Stimulated activated CD4-positive, alpha-beta T cell treated with anti-CD3 and anti-CD28 coated beads, Interleukin-1b, Interleukin-23, amount 100 ng/mL, for 24 hours (primary cell): Measurements from ENCODE around the gene IGFL4.

Experiments used
- DNase-seq, 4 experiments: peaks; one replicate each; pipeline ENCODE4 v3.0.0-alpha.2; 2020; ENCODE audit warnings: low read depth in 4 of 4, low spot score in 1 of 4

Gene IGFL4

DNA sequence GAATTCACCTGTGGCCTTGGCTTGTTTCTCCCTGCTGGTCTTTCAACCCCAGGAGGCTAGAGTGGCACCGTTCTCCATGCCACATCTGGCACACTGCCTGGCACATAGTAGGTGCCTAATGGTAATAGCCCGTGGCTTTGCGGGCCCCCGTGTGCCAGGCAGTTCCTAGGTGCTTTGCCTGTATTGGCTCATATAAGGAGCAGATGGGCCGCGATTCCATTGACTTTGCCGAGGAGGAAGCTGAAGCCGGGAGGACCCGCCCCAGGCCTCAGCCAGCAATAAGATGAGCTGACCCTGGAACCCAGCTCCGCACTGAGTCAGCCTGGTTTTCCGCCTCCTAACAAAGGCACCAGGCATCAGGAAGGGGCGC, 18.8 kb downstream of the IGFL4 start:
- DNase-seq, result no peak

DNA sequence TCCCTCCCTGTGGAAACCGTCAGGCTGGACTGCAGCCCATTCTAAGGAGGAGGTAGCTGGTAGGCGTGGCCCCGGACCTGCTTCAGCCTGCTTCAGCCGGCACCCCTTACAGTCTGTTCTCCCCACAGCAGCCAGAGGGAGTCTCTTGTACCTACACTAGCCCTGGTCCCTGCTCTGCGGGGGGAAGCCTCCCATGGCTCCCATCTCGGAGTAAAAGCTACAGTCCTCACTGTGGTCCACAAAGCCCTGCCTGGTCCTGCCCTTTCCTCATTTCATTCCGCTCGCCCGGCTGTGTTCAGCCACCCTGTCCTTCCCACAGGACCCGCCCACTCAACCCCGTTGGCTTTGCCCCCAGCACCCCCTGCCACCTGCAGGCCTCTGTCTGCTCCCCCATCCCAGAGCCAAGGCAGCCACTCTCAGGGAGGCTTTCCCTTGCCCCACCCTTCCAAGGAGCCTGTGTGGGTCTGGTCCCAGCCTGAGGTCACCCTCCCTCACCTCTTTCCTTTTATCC, 19.2 kb downstream of the IGFL4 start:
- no peak for DNase-seq

DNA sequence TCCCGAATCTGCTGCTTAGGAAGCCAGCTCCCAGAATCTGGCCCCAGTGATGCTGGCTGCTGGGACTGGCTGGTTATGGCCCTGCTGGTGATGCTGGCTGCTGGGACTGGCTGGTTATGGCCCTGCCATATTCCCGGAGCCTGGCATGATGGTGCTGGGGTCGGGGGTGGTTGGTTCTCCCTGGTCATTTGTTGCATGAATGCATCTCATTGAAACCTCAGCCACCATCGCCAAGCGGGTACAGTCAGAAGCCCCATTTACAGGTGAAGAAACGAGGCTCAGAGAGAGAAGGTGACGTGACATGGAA, 20.0 kb downstream of the IGFL4 start:
- no peak for DNase-seq

DNA sequence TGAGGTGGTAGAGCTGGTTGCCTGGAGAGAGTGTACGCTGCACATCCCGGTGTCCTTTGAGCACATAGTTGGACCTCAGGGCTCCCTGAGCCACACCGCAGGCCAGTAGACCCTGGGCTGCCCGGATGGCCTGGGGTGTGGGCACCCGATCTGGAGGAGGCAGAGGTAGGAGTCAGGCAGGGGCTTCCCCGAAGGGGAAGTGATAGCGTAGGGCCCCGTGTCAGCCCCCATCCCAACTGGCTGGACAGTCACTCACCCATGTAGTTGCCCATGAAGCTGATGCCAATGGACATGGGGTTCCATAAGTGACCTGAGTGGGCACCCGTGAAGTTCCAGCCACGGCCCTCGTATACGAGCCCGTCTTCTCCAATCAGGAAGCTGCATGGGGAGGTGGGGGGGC, 21.5 kb downstream of the IGFL4 start:
- no peak for DNase-seq

DNA sequence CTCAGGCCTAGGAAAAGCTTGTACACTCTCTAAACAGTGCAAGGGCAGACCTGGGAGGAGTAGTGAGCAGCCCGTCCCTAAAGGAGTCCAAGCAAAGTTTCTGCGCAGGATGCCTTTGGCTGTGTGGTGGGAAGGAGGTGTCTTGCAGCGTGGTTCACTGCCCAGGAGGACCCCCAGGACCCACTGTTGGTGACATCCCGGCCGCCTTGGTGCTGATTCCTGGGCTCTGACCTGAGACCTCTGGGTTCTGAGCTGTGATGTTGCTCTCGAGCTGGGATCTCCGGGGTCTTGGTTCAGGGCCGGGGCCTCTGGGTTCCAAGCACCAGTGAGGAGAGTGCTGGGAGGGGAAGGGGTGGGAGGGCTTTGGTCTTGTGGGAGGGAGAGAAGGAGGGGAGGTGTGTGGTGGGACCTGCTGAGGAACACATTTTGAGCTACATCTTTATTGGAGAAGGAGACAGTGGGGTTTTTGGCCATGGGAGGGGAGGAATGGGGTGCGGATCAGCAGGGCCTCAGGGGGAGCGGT, 22.0 kb downstream of the IGFL4 start:
- no peak for DNase-seq

DNA sequence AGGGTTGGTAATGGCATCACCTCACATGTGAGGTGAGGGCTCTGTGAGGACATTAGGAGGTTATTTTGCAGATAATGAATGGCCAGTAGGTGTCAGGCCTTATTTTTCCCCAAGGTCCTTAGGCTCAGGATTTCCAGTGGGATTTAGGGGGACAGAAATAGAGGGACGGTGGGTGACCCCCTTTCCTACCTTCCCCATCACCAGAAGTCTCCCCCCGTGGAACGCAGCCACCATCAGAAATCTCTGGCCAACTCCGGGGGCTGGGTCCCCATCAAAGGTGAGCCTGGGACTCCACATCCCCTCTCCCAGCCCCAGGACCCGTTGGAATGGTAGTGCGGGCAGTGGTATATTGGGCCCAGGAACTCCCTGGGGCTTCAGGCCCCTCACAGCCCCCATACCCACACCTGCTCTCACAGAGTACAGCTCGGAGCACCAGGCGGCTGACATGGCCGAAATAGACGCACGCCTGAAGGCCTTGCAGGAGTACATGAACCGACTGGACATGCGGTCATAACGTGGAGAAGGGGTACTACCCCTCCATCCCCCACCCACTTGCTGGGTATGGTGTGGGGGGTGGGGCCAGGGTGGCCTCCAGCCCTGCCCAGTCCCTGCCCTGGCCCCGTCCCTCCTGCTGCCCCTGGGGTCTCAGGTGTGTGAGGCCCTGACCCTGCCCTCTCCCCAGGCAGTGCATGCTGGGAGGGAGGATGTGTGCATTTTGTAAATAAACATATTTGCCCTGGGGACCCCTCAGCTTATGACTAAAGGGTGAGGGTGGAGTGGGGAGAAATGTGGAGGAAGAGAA, 22.7 kb downstream of the IGFL4 start:
- DNase-seq, result no peak

DNA sequence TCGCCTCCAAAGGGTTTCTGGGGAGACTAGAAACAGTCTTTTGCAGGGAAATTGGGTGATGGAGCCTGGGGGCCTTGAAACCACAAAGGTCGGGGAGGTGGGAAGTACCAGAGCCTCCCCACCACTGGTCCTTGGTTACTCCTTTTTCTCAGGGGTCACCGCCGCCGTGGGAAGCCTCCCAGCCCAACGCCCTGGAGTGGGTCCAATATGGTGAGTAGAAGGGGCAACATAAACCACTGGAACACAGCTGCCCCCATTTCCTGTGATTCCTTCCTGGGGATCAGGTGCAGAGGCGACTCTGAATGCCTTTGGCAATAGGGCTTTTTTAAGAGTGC, 23.7 kb downstream of the IGFL4 start:
- DNase-seq, result no peak

DNA sequence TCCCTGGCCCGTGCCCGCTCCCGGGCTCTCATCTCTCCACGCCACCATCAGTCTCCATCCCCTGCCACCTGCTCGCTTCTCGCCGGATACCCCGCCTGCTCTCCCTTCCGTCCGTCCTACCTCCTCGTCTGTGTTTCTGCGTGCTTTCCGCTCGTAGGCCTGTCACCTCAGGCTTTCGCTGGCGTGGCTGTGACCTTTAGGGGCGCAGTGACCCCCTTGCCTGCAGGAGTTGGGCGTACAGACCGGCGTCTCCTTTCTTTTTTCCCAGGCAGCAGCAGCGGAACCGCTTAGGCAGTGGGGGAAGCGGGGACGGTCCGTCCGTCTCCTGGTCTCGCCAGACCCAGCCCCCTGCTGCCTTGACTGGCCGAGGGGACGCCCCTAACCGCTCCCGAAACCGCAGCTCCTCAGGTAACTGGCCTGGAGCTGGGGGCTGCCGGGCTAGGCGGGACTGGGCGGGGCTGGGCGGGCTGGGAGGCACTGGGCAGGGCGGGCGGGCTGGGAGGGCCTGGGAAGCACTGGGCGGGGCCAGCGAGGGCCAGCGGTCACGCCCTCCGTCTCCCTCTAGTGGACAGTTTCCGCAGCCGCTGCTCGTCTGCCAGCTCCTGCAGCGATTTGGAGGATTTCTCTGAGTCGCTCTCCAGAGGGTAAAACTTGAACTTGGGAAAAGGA, 24.2 kb downstream of the IGFL4 start:
- DNase-seq, result peak; percentile 63 to 82 (median 69)

DNA sequence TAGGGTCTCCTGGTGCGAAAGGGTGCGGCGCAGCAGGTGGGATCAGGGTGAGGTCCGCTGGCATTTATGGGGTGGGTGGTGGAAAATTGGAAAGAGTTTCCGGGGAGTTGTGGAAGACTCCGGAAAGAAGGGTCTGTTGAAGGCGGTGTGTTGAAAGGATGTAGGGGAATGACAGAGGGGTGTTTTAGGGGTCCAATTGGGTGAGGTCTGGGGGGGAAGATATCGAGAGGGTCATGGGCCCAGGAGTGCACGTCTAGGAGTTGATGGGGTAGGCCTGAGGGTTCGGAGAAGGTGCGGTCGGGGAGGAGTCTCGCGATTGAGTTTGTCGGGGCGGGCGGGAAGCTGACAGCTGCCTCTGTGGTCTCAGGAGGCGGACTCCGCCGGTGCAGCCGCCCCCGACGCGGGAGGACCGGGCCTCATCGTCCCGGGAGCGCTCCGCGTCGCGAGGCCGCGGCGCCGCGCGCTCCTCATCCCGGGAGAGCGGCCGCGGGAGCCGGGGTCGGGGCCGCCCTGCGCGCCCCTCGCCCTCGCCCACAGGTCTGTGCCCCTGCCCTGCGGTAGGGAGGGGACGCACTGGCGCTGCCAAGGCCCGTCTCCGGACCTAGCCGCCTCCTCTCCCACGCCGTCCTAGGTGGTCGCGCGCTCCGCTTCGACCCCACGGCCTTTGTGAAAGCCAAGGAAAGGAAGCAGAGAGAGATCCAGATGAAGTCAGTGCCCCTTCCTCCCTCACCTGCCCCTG, 24.9 kb downstream of the IGFL4 start:
- DNase-seq, result peak in 1 of 4 experiments; percentile 16

DNA sequence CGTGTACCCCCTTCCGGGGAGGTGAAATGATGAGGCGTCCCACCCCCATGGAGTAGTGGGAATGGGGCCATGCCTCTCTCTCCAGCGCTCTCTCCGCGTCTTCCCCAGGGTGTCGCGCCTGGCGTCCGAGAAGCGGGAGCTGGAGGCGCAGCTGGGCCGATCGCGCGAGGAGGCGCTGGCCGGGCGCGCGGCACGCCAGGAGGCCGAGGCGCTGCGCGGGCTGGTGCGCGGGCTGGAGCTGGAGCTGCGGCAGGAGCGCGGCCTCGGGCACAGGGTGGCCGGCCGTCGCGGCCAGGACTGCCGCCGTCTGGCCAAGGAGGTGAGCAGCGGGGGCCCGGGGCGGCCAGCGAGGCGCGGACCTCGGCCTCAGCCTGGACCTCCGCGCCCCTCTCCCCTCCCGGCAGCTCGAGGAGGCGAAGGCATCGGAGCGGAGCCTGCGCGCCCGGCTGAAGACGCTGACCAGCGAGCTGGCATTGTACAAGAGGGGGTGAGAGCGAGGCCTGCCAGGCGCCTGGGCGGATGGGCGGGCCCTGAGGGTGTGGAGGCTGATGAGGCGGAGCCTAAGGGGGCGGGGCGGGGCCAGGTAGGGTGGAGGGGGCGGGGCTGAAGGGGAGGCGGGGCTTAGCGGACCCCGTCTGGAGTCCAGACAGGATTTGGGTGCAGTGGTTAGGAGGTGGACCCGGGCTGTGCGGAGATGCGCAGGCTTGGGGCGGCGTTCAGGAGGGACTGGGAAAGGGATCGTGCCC, 25.7 kb downstream of the IGFL4 start:
- peak; percentile 42 to 67 (median 46) for DNase-seq

DNA sequence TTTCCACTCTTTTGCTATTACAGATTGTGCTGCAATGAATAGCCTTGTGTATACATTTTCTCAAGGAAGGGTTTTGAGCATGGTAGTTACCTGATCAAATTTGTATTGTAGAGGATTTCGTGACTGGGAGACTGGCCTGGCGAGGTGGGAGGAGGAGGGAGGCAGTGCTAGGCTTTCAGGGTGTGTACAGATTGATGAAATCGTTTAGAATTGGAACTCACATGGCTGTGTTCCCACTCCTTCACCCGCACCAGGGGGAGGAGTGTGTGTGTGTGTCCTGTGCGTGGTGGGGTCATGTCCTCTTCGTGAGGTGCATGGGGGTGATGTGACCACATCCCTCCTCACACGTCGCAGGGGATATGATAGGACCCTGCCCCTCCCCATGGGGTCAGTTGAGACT, 26.3 kb downstream of the IGFL4 start:
- DNase-seq, result no peak

DNA sequence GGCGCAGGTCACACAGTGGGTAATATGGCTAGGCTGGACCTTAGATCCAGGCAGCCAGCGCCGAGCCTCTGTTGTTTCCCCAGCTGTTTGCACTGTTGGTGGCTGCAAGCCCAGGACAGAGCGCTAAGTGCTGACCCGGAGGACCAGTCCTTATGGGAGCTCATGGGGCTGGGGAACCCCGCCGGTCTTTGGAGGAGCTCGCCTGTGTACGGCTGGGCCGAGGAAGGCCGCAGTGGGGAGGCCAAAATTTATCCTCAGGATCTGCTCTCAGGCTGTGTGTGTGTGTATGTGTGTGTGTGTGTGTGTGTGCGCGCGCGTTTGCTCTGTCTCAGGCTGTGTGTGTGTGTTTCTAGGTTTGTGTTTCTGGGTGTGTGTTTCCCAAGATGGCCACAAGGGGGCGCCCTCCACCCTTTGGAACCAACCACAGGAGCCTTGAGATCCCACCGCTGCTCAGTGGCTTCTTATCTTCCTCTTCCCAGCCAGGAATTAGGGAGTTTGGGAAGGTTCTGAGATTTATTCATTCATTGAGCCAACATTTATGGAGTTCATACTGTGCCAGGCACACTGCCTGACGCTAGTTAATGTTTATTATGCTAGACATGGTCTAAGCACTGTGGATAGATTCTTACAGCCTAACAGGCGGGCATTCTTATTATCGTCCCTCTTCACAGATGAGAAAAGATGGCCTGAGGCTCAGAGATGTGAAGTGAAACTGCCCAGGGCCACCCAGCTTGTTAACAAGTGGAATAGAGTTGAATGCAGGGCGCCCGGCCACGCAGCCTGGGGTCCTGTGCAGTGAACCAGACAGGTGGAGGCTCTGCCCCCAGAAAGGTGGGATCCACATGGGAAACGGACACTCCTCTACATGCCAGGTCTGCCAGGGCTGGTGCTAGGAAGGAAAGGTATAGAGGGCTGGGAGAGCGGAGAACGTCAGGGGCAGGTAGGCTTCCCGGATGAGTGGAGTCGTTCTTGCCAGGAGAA, 31.0 kb downstream of the IGFL4 start:
- DNase-seq, result peak; percentile 34 to 56 (median 44)

DNA sequence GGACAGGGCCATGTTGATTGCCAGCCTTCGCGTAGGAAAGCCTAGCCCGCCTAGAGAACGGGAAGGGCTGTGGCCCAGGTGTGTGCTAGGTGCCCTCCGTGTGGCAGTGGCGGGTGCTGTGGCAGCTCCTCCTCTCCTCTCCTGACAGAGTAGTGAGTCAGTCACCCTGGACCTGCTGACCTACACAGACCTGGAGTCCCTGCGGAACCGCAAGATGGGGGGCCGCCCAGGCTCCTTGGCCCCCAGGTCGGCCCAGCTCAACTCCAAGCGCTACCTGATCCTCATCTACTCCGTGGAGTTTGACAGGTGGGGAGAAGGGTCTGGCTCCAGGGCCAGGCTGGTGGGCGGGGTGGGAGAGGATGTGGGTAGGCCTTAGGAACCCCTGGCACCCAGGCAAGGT, 34.4 kb downstream of the IGFL4 start:
- no peak for DNase-seq

DNA sequence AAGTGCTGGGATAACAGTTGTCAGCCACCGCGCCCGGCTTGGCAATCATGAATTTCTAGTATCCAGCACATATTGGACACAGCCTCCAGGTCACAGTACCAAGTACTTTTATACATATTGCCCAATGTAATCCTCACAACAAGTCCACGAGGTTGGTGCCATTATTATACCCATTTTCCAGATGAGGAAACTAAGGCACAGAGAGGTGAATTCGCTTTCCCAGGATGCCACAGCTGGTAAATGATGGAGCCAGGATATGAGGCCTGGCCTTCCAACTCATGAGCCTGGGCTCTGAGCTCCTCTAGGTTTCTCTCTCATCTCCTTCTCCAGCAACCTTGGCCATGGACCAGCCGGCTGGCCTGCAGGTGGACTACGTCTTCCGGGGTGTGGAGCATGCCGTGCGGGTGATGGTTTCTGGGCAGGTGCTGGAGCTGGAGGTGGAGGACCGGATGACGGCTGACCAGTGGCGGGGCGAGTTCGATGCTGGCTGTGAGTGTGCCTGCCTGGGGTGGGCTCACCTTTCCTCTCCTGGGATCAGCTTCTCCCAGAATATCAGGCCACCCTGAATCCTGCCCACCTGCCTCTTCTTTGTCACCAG, 38.0 kb downstream of the IGFL4 start:
- DNase-seq, result no peak

DNA sequence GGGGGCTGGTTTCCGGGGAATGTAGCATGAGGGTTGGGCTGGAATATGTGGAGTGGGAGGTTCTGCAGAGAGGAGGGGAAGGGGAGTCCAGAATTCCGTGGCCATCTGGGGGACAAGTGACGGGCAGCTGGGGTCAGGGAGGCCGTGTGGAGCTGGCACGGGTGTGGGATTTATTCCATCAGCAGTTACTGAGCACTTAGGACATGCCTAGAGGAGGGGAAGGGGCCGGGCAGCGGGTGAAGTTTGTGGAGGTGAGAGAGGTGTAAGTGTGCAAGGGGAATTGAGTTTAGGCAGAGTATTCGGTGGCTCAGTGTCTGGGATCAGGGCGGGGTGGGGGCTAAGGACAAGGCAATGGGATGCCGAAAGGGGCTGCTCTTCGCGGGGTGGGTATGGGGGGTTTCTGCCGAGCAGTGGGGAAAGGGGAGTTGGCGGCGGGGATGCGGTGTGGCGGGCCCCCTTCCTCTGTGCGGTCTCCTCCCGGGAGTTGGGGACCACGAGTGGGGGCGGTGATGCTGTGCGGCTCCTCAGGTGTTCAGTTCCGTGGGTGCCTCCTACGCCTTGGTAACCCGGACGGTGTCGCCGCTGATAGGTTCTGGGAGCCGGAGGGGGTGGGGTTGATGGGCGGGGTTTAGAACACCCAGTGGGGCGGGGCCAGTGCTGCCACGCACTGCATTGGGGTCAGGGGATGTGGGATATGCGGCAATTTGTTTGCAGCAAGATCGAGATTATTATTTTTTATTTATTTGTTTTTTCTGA, 40.1 kb downstream of the IGFL4 start:
- peak in 3 of 4 experiments; percentile 23 to 60 (median 35) for DNase-seq

DNA sequence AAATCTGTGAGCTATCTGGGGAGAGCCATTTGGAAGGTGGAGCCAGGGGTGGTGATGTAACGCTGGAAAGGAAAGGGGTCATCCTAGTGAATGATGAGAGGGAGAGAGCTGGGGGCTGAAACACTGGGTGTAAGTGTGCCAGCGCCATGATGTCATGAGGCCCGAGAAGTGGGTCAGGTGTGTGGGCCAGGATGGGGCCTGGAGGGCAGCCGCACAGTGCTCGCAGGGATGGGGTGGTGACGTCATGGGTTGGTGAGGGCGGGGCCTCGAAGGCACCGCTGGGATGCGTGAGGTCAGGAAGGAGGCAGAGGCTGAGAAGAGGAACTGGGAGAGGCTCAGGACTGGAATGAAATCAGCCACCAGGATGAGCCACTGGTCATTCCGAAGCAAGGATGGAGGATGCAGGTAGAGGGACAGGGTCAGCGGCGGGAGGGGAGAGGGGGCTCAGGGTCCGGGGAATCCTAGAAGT, 41.1 kb downstream of the IGFL4 start:
- DNase-seq, result no peak

DNA sequence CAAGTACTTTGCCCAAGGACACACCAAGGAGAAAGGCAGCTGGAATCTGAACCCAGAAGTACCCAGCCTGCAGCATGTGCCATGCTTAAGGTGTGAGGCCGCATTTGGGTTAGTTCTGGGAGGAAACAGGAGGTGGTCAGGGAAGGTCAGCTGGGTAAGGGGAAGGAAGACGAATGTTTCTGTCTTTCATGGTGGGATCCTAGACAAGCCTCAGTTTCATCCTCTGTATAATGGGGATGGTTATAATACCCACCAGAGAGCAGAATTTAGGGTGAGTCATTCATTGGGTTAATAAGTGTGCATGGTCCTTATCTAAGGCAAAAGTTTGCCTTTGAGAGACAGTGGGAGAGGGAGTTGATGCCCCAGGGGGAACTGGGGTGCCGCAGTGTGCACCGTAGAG, 42.0 kb downstream of the IGFL4 start:
- DNase-seq, result no peak

DNA sequence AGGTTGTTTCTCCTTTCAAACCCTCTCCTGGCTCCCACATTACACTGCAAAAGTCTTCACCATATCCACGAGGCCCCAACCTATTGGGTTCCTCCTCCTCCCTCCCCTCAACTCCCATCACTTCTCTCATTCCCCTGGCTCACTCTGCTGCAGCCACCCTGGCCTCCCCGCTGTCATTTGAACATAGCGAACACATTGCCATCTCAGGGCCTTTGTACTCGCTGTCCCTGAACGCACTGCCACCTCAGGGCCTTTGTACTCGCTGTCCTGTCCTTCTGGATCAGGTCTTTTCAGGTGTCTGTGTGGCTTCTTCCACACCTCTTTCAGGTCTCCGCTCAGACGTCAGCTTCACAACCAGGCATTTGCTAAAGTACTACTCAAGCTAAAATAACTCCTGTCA, 43.9 kb downstream of the IGFL4 start:
- no peak for DNase-seq
